Prostate gland (tissue), 2 donors: ENCODE data around the gene EHMT2. TPM values are rescaled to one million over a fixed set of nuclear protein-coding genes. Genes with fewer than 3 reads are reported as not detected.
A peak's percentile ranks its signal among the peaks of the same experiment; 100 is the strongest.

Source experiments
- DNase-seq: peaks from one replicate; pipeline ENCODE4 v3.0.0-alpha.2; 2019; ENCODE audit warnings: low spot score
- H3K27ac ChIP-seq, 2 donors: fragments of 200-600 bp; sonication (generic); 2 replicates each; pipeline ENCODE4 v1.5.1; 2017 to 2019
- H3K27me3 ChIP-seq: fragments of 200-600 bp; sonication (generic); replicated peaks from 2 replicates; pipeline ENCODE4 v1.5.1; 2019; ENCODE audit not compliant: insufficient read depth
- H3K36me3 ChIP-seq, 2 donors: fragments of 200-600 bp; sonication (generic); 1 replicate in 1 of 2; 2 replicates in 1 of 2; pipeline versions ENCODE4 v1.5.1 to v1.8.1; 2017 to 2019
- H3K4me1 ChIP-seq: fragments of 200-600 bp; sonication (generic); replicated peaks from 2 replicates; pipeline ENCODE4 v1.5.1; 2019
- H3K4me3 ChIP-seq, 2 donors: fragments of 200-600 bp; sonication (generic); 2 replicates each; pipeline ENCODE4 v1.5.1; 2017 to 2019
- H3K9me3 ChIP-seq: fragments of 200-600 bp; sonication (generic); 2 replicates; pipeline ENCODE4 v1.5.1; 2017
- POLR2A ChIP-seq: fragments of 450-650 bp; IDR thresholded peaks from one replicate; pipeline ENCODE4 v1.6.1; 2016; ENCODE audit warnings: antibody characterized with exemption, mild to moderate bottlenecking
- POLR2AphosphoS5 ChIP-seq: sonication (generic); formaldehyde crosslinking; IDR thresholded peaks from one replicate; pipeline ENCODE4 v1.6.1; 2017; ENCODE audit warnings: antibody characterized with exemption
- WGBS: methylation state at CpG from one replicate; pipeline ENCODE4 v1.1.5; 2018; 5-methylcytosine and 5-hydroxymethylcytosine counted together
- intact Hi-C: fragments of 100-400 bp; cut with DNase I; formaldehyde crosslinking; loops from one replicate; pipeline ENCODE4 v1.14.2; 2022
- total RNA-seq, 2 donors: library from RNA; depleted of rRNA; stranded (reverse); fragments of >200 nt; gene quantifications; one replicate each; pipeline ENCODE4 v1.1.0, GENCODE V29; 2016
- TF ChIP-seq, protein P1 (sequence below), 4 experiments: fragments of 200-600 bp in 2 of 4; fragments of 450-650 bp in 2 of 4; sonication (generic) in 2 of 4; IDR thresholded peaks; 1 replicate in 3 of 4; 2 replicates in 1 of 4; pipeline ENCODE4 v1.5.1; 2016 to 2019; ENCODE audit warnings: antibody characterized with exemption in 4 of 4, mild to moderate bottlenecking in 2 of 4, moderate library complexity in 2 of 4

EHMT2 gene
- total RNA-seq, 2 donors from 2014 or later = 53.6 to 92.8 TPM

DNA sequence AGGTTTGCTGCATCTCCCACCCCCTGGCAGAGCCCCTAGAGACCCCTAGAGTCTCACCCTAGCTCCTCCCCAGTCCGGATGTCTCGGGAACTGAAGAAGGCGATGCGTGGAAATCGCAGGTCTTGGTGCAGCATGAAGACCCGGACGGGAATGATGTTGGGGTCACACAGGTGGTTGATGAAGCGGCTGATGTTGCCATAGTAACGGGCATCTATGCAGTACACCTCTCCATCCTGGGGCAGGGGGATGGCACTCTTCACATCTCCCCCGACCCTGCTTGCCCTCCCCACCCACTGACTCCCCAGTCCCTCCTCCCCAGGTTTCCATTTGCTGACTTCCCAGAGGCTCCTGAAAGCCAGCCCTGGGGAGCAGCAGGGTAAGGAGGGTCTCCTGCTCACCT is 16.9 kb downstream of the EHMT2 start:
- Histone ChIP-seq H3K27ac (peak overlapping the region; percentile 98), H3K36me3 (peaks cover 19 to 22% of the 10 kb centered on the region in 2 donors), H3K4me3 (no peak overlapping the region), H3K9me3 (no peaks in the 10 kb centered on the region), H3K27me3 (no peaks in the 10 kb centered on the region), H3K4me1 (no peaks in the 10 kb centered on the region)
- intact Hi-C loops = no loop called here
- DNase-seq = no peak
- no peak for TF ChIP-seq POLR2A
- no peak for TF ChIP-seq POLR2AphosphoS5
- TF ChIP-seq, protein P1, sequence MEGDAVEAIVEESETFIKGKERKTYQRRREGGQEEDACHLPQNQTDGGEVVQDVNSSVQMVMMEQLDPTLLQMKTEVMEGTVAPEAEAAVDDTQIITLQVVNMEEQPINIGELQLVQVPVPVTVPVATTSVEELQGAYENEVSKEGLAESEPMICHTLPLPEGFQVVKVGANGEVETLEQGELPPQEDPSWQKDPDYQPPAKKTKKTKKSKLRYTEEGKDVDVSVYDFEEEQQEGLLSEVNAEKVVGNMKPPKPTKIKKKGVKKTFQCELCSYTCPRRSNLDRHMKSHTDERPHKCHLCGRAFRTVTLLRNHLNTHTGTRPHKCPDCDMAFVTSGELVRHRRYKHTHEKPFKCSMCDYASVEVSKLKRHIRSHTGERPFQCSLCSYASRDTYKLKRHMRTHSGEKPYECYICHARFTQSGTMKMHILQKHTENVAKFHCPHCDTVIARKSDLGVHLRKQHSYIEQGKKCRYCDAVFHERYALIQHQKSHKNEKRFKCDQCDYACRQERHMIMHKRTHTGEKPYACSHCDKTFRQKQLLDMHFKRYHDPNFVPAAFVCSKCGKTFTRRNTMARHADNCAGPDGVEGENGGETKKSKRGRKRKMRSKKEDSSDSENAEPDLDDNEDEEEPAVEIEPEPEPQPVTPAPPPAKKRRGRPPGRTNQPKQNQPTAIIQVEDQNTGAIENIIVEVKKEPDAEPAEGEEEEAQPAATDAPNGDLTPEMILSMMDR (IDR thresholded peaks at IDR 0.05) = no peak
- 86% methylated on average over 10 of the region's 10 CpGs for WGBS

DNA sequence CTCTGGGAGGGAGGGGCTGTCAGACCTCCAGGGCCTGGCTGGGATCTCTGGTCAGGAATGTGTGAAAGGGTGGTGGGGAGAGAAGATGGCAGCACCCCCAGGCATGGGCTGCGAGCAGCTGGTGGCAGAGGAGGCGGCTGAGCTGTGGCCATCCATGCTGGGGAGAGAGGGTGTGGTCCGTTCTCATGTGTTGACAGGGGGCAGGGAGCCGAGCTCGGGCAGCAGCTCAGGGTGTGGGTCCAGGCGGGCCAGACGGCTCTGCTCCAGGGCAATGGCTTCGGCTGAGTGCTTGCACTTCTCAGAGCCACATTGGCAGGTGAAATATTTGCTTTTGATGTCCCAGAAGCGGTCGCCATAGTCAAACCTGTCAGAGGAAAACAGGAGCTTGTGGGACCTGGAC is 17.6 kb downstream of the EHMT2 start:
- TF ChIP-seq POLR2AphosphoS5 = no peak
- TF ChIP-seq POLR2A = no peak
- TF ChIP-seq, protein P1 (IDR thresholded peaks at IDR 0.05) = no peak
- H3K4me1 ChIP-seq = peaks cover 2% of the 10 kb centered on the region
- WGBS = 60% methylated on average over 10 of the region's 10 CpGs
- peak; percentile 81 for DNase-seq
- H3K4me3 ChIP-seq = no peak overlapping the region
- H3K27me3 ChIP-seq = no peaks in the 10 kb centered on the region
- intact Hi-C loops = no loop called here
- H3K27ac ChIP-seq = peak overlapping the region; percentile 98
- peaks cover 19 to 22% of the 10 kb centered on the region in 2 donors for H3K36me3 ChIP-seq
- H3K9me3 ChIP-seq = no peaks in the 10 kb centered on the region

DNA sequence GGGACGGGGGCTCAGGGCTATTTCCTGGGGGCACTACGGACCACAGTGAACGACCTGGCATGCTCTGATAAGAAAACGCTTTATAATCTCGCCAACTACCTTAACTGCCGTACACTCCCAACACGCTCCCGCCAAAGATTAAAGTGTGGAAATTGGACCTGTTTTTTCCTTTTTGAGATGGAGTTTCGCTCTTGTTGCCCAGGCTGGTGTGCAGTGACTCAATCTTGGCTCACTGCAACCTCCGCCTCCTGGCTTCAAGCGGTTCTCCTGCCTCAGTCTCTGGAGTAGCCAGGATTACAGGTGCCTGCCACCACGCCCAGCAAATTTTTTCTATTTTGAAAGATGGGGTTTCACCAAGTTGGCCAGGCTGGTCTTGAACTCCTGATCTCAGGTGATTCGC is 18.4 kb downstream of the EHMT2 start:
- Histone ChIP-seq H3K27ac (peak overlapping the region; percentile 98), H3K27me3 (no peaks in the 10 kb centered on the region), H3K36me3 (peaks cover 12 to 17% of the 10 kb centered on the region in 2 donors), H3K4me3 (peak overlapping the region; percentile 45 to 60), H3K9me3 (no peaks in the 10 kb centered on the region), H3K4me1 (peaks cover 8% of the 10 kb centered on the region)
- intact Hi-C loops = no loop called here
- 56% methylated on average over 13 of the region's 13 CpGs for WGBS
- TF ChIP-seq POLR2A (no peak), POLR2AphosphoS5 (peak; percentile 11)
- DNase-seq = no peak

DNA sequence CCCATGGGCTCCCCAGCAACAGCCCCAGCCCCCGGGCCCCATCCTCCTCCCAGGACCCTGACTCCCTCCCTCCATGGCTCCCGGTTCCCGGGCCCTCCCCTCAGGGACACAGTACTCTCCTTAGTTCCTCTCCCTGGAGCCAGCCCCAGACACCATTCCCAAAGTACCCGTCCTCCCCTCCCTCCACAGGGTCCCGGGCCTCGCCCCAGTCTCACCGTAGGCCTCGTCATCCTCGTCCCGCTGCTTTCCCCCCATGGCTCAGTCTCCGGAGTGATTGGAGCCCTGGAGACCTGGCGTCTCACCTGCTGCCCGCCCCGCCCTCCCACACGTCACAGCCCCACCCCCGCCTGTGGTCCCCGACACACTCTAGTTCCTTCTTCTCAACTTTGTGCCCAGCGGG is 18.8 kb downstream of the EHMT2 start, which contains the start of gene SLC44A4:
Gene SLC44A4, minus strand, starts transcription at position 272 of the 400 bp plus-strand sequence. Its CDS starts 17 bp downstream, at position 255.
- H3K9me3 ChIP-seq = no peaks in the 10 kb centered on the region
- DNase-seq = peak; percentile 70
- WGBS = 23% methylated on average over 18 of the region's 18 CpGs
- H3K27ac ChIP-seq = peak within 1 kb of the TSS; percentile 98
- H3K27me3 ChIP-seq = no peaks in the 10 kb centered on the region
- peak within 1 kb of the TSS; percentile 45 to 60 for H3K4me3 ChIP-seq
- peaks cover 13% of the 10 kb centered on the region for H3K4me1 ChIP-seq
- TF ChIP-seq, protein P1 (IDR thresholded peaks at IDR 0.05) = no peak
- peak; percentile 68 for TF ChIP-seq POLR2A
- TF ChIP-seq POLR2AphosphoS5 = peak; percentile 77
- intact Hi-C loops = no loop called here
- peaks cover 12 to 16% of the 10 kb centered on the region in 2 donors for H3K36me3 ChIP-seq

DNA sequence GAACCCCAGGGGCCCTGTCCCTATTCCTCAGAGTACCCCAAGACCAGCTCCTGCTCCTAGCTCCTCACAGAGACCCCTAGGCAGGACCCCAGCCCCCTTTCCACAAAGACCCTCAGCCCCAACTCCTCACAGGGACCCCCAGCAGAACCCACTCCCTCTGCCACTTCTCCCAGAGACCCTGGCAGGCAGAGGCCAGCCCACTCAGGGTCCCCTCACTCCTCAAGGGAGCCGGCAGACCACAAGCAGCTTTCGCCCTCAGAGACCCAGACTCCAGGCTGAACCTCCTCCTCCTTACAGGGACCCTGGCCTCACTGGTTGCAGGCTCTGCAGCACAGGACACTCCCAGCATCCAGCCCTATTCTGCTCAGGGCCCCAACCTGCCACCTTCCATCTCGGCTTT is 19.3 kb downstream of the EHMT2 start:
- Histone ChIP-seq H3K9me3 (no peaks in the 10 kb centered on the region), H3K4me3 (peak overlapping the region; percentile 45 to 60), H3K27me3 (no peaks in the 10 kb centered on the region), H3K36me3 (peaks cover 10 to 11% of the 10 kb centered on the region in 2 donors), H3K27ac (peak overlapping the region; percentile 98), H3K4me1 (peaks cover 15% of the 10 kb centered on the region)
- intact Hi-C loops = no loop called here
- DNase-seq = no peak
- WGBS = 76% methylated on average over 3 of the region's 3 CpGs
- no peak for TF ChIP-seq POLR2A
- TF ChIP-seq, protein P1 (IDR thresholded peaks at IDR 0.05) = no peak
- TF ChIP-seq POLR2AphosphoS5 = no peak
